H1 (cell line): Measurements from ENCODE around the gene ROBO4. TPM values are rescaled to one million over a fixed set of nuclear protein-coding genes. Genes with fewer than 3 reads are reported as not detected.

Experiments used
- BCL11A ChIP-seq, 2 experiments: IDR thresholded peaks; one replicate each; pipeline ENCODE4 v1.6.1; 2011; ENCODE audit warnings: low read depth in 2 of 2, low read length in 2 of 2, mild to moderate bottlenecking in 2 of 2
- CHD7 ChIP-seq: fragments of 300-600 bp; sonication (generic); IDR thresholded peaks from 2 replicates; pipeline ENCODE4 v1.7.1; 2012; ENCODE audit warnings: low read length, moderate library complexity, mild to moderate bottlenecking, inconsistent platforms; ENCODE audit not compliant: insufficient replicate concordance
- EGR1 ChIP-seq: IDR thresholded peaks from 2 replicates; pipeline ENCODE4 v1.6.1; 2011; ENCODE audit warnings: low read depth, low read length, borderline replicate concordance
- HDAC2 ChIP-seq, 2 experiments: fragments of 300-600 bp in 1 of 2; sonication (generic) in 1 of 2; IDR thresholded peaks; 2 replicates each; pipeline ENCODE4 v1.6.1; 2011 to 2012; ENCODE audit warnings: low read depth in 2 of 2, low read length in 2 of 2, mild to moderate bottlenecking in 2 of 2, moderate library complexity in 2 of 2, borderline replicate concordance in 1 of 2, inconsistent platforms in 1 of 2
- RNF2 ChIP-seq: fragments of 200-900, 300-1000 bp; sonication (generic); IDR thresholded peaks from 2 replicates; pipeline ENCODE4 v1.7.1; 2016; ENCODE audit warnings: borderline replicate concordance, low read depth, mild to moderate bottlenecking, antibody characterized with exemption, low read length; ENCODE audit not compliant: poor library complexity, severe bottlenecking; ENCODE audit errors: missing control alignments
- SUZ12 ChIP-seq: fragments of 200-600 bp; sonication (generic); IDR thresholded peaks from 2 replicates; pipeline ENCODE4 v1.6.1; 2012; ENCODE audit warnings: mild to moderate bottlenecking, inconsistent platforms, low read length, moderate library complexity, mixed read lengths
- TBP ChIP-seq: IDR thresholded peaks from 2 replicates; pipeline ENCODE4 v1.6.1; 2011; ENCODE audit warnings: low read depth, low read length, improper control_type of control experiment
- TCF12 ChIP-seq: IDR thresholded peaks from 2 replicates; pipeline ENCODE4 v1.6.1; 2011; ENCODE audit warnings: low read depth, mild to moderate bottlenecking, low read length
- TEAD4 ChIP-seq: IDR thresholded peaks from 2 replicates; pipeline ENCODE4 v1.6.1; 2012; ENCODE audit warnings: low read depth, low read length, inconsistent platforms, mixed read lengths
- YY1 ChIP-seq: IDR thresholded peaks from 2 replicates; pipeline ENCODE4 v1.6.1; 2011; ENCODE audit warnings: low read depth, mild to moderate bottlenecking, low read length
- polyA plus RNA-seq, 7 experiments: library from polyadenylated mRNA; depleted of rRNA in 3 of 7; stranded (reverse) in 5 of 7; unstranded in 2 of 7; fragments of >200 nt in 5 of 7; fragments of 200-250 nt in 2 of 7; gene quantifications; 1 replicate in 5 of 7; 2 replicates in 1 of 7; 4 replicates in 1 of 7; pipeline versions ENCODE4 v1.2.1 to v1.2.3, GENCODE V29; 2011 to 2013; ENCODE audit warnings: missing spikeins in 2 of 7, mixed read lengths in 2 of 7
- total RNA-seq: library from RNA; stranded (reverse); fragmentation: NEBNext Ultra II Directional; extraction: Animal tissue kit (Norgen Biotek cat#: 25700); gene quantifications from 2 replicates; pipeline ENCODE4 v1.2.1, GENCODE V29; 2021

ROBO4 gene
- total and polyA plus RNA-seq, 2 of the 8 experiments (the other 6 are each of a cell fraction or from before 2014, with no cell fraction given) = 0.03 TPM; not detected in 1

- TF ChIP-seq CHD7 (no peak), EGR1 (no peak), RNF2 (peak; percentile 93), TBP (no peak), BCL11A (IDR thresholded peaks at IDR 0.05; ENCODE audit: low read depth in 2 of 2, low read length in 2 of 2) (no peak), HDAC2 (IDR thresholded peaks at IDR 0.05; ENCODE audit: borderline replicate concordance in 1 of 2, low read depth in 2 of 2, low read length in 2 of 2) (0 out of 4 replicates have a peak, but pooled peaks of 1 of the 2 experiments have one; percentile 5), TEAD4 (no peak), SUZ12 (peak; percentile 77; the same call in 1 of the 2 replicates), YY1 (no peak), TCF12 (no peak)
Observed at GRCh38 chr11:124839972-124840621, 57.6 kb downstream of the ROBO4 start (continued).
